Mesenchymal stem cell (in vitro differentiated cells and primary cell): Measurements from ENCODE around the gene MCM5.

ENCODE experiments used
- DNase-seq: peaks from one replicate; pipeline ENCODE4 v3.0.0-alpha.2; 2013
- H2AFZ ChIP-seq: one replicate; pipeline ENCODE4 v1.6.1; 2013; ENCODE audit warnings: low read depth, mild to moderate bottlenecking, control low read depth, inconsistent platforms, low read length, moderate library complexity
- H2AK5ac ChIP-seq: 2 replicates; pipeline ENCODE4 v1.6.1; 2013; ENCODE audit warnings: low read length, moderate library complexity, mild to moderate bottlenecking, inconsistent platforms; ENCODE audit not compliant: severe bottlenecking
- H2BK120ac ChIP-seq: one replicate; pipeline ENCODE4 v1.6.1; 2013; ENCODE audit warnings: low read depth, mild to moderate bottlenecking, inconsistent platforms, low read length, moderate library complexity
- H2BK12ac ChIP-seq, 2 experiments: one replicate each; pipeline ENCODE4 v1.6.1; 2013; ENCODE audit warnings: inconsistent platforms in 2 of 2, low read length in 2 of 2, mild to moderate bottlenecking in 2 of 2, moderate library complexity in 2 of 2, control low read depth in 1 of 2
- H2BK15ac ChIP-seq: one replicate; pipeline ENCODE4 v1.6.1; 2013; ENCODE audit warnings: mild to moderate bottlenecking, low read depth, inconsistent platforms; ENCODE audit not compliant: poor library complexity, severe bottlenecking
- H2BK5ac ChIP-seq: 2 replicates; pipeline ENCODE4 v1.6.1; 2013; ENCODE audit warnings: low read depth, mild to moderate bottlenecking, low read length, control low read depth, inconsistent platforms; ENCODE audit not compliant: poor library complexity, severe bottlenecking
- H3K14ac ChIP-seq, 2 experiments: one replicate each; pipeline ENCODE4 v1.6.1; 2013; ENCODE audit warnings: inconsistent platforms in 2 of 2, low read length in 2 of 2, control low read depth in 1 of 2, mild to moderate bottlenecking in 1 of 2, moderate library complexity in 1 of 2
- H3K18ac ChIP-seq, 2 experiments: one replicate each; pipeline ENCODE4 v1.6.1; 2013; ENCODE audit warnings: inconsistent platforms in 2 of 2, low read length in 2 of 2, control low read depth in 1 of 2, low read depth in 1 of 2, mild to moderate bottlenecking in 1 of 2
- H3K23ac ChIP-seq, 2 experiments: one replicate each; pipeline ENCODE4 v1.6.1; 2013; ENCODE audit warnings: inconsistent platforms in 2 of 2, low read length in 2 of 2, mild to moderate bottlenecking in 2 of 2, moderate library complexity in 2 of 2, control low read depth in 1 of 2
- H3K27ac ChIP-seq: 2 replicates; pipeline ENCODE4 v1.5.1; 2013; ENCODE audit warnings: mild to moderate bottlenecking, moderate library complexity, low read length, control low read depth, inconsistent platforms; ENCODE audit not compliant: poor library complexity, severe bottlenecking
- H3K27me3 ChIP-seq, 2 experiments: 2 replicates each; pipeline versions ENCODE4 v1.6.1 to v1.7.0; 2013; ENCODE audit warnings: low read length in 2 of 2, mild to moderate bottlenecking in 2 of 2, moderate library complexity in 2 of 2, control low read depth in 1 of 2, inconsistent platforms in 1 of 2; ENCODE audit not compliant: control insufficient read depth in 1 of 2, insufficient read depth in 1 of 2
- H3K36me3 ChIP-seq, 2 experiments: 2 replicates each; pipeline versions ENCODE4 v1.6.1 to v1.7.0; 2013; ENCODE audit warnings: low read length in 2 of 2, control low read depth in 1 of 2, inconsistent platforms in 1 of 2, low read depth in 1 of 2, mild to moderate bottlenecking in 1 of 2; ENCODE audit not compliant: insufficient read depth in 2 of 2, control insufficient read depth in 1 of 2
- H3K4ac ChIP-seq, 2 experiments: one replicate each; pipeline ENCODE4 v1.6.1; 2013; ENCODE audit warnings: inconsistent platforms in 2 of 2, low read length in 2 of 2, mild to moderate bottlenecking in 2 of 2, moderate library complexity in 2 of 2, control low read depth in 1 of 2, low read depth in 1 of 2
- H3K4me1 ChIP-seq: 2 replicates; pipeline ENCODE4 v1.6.1; 2013; ENCODE audit warnings: low read depth, low read length, control low read depth; ENCODE audit not compliant: control insufficient read depth, insufficient read depth
- H3K4me2 ChIP-seq: 2 replicates; pipeline ENCODE4 v1.6.1; 2013; ENCODE audit warnings: low read length, mild to moderate bottlenecking, inconsistent platforms; ENCODE audit not compliant: poor library complexity, severe bottlenecking
- H3K4me3 ChIP-seq, 2 experiments: 2 replicates each; pipeline versions ENCODE4 v1.5.1 to v1.7.0; 2013; ENCODE audit warnings: low read length in 2 of 2, mild to moderate bottlenecking in 2 of 2, control low read depth in 1 of 2, low read depth in 1 of 2; ENCODE audit not compliant: insufficient read depth in 1 of 2
- H3K79me1 ChIP-seq: replicated peaks from 2 replicates; pipeline ENCODE4 v1.6.1; 2013; ENCODE audit warnings: mild to moderate bottlenecking, control low read depth, low read length, inconsistent platforms; ENCODE audit not compliant: poor library complexity, severe bottlenecking
- H3K9ac ChIP-seq: 2 replicates; pipeline ENCODE4 v1.7.0; 2013; ENCODE audit warnings: mild to moderate bottlenecking, low read length, moderate library complexity
- H3K9me3 ChIP-seq: 2 replicates; pipeline ENCODE4 v1.7.0; 2013; ENCODE audit warnings: mild to moderate bottlenecking, low read length; ENCODE audit not compliant: control insufficient read depth
- H4K8ac ChIP-seq: one replicate; pipeline ENCODE4 v1.6.1; 2013; ENCODE audit warnings: inconsistent platforms, mild to moderate bottlenecking, low read length, moderate library complexity
- H4K91ac ChIP-seq: one replicate; pipeline ENCODE4 v1.6.1; 2013; ENCODE audit warnings: mild to moderate bottlenecking, low read length, inconsistent platforms
- WGBS: methylation state at CpG from one replicate; pipeline ENCODE4 v1.1.7; 2013; ENCODE audit warnings: mixed read lengths; 5-methylcytosine and 5-hydroxymethylcytosine counted together

MCM5 gene

GRCh38 chr22:35424761-35425160, 24.8 kb downstream of the MCM5 start:
- H2AFZ ChIP-seq: no peak overlapping the region
- H3K4ac ChIP-seq: no peak overlapping the region
- no peak overlapping the region for H2BK120ac ChIP-seq
- no peak overlapping the region for H4K8ac ChIP-seq
- no peak overlapping the region for H3K4me3 ChIP-seq
- H3K79me1 ChIP-seq: no peaks in the 10 kb centered on the region
- no peak overlapping the region for H2BK15ac ChIP-seq
- H4K91ac ChIP-seq: no peak overlapping the region
- no peak overlapping the region for H3K9ac ChIP-seq
- H3K27me3 ChIP-seq: no peaks in the 10 kb centered on the region
- DNase-seq: no peak
- H3K4me2 ChIP-seq: no peak overlapping the region
- H3K18ac ChIP-seq: no peak overlapping the region
- no peak overlapping the region for H2BK12ac ChIP-seq
- 99% methylated on average over 7 of the region's 7 CpGs for WGBS
- H2BK5ac ChIP-seq: no peak overlapping the region
- peaks cover 44 to 47% of the 10 kb centered on the region in 2 experiments for H3K36me3 ChIP-seq
- H3K14ac ChIP-seq: no peak overlapping the region
- no peaks in the 10 kb centered on the region for H3K9me3 ChIP-seq
- H3K23ac ChIP-seq: no peak overlapping the region
- H3K4me1 ChIP-seq: peaks cover 19% of the 10 kb centered on the region
- H3K27ac ChIP-seq: no peak overlapping the region
- no peak overlapping the region for H2AK5ac ChIP-seq

DNA sequence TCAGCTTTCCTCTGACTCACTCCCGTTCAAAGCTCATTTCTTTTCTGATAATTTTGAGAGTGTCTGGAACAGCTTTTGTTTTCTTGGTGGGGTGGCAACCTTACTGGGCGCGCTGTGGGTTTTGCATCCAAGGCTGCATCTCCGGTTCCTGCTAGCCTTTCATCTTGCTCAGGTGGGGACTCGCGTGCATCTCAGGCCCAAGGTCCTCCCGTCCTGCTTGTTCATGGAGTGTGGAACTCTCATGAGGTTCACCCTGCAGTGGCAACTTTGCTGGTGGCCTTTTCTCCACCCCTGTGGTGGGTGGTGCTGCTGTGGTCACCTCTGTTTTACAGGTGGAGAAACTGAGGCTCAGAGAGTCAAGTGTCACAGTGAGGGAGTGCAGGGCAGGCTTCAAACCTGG, 25.6 kb downstream of the MCM5 start:
- Histone ChIP-seq H3K36me3 (peaks cover 38 to 39% of the 10 kb centered on the region in 2 experiments), H3K9ac (no peak overlapping the region), H2BK15ac (no peak overlapping the region), H3K27ac (no peak overlapping the region), H2AK5ac (peak overlapping the region; percentile 50), H3K4ac (no peak overlapping the region), H3K4me2 (no peak overlapping the region), H2BK12ac (no peak overlapping the region), H3K4me1 (peaks cover 19% of the 10 kb centered on the region), H3K18ac (no peak overlapping the region), H2AFZ (no peak overlapping the region), H2BK5ac (no peak overlapping the region), H3K79me1 (no peaks in the 10 kb centered on the region), H3K27me3 (no peaks in the 10 kb centered on the region), H3K14ac (no peak overlapping the region), H3K9me3 (no peaks in the 10 kb centered on the region), H3K4me3 (no peak overlapping the region), H2BK120ac (no peak overlapping the region), H4K91ac (no peak overlapping the region), H4K8ac (peak overlapping the region; percentile 5), H3K23ac (no peak overlapping the region)
- no peak for DNase-seq
- WGBS: 96% methylated on average over 6 of the region's 7 CpGs

DNA sequence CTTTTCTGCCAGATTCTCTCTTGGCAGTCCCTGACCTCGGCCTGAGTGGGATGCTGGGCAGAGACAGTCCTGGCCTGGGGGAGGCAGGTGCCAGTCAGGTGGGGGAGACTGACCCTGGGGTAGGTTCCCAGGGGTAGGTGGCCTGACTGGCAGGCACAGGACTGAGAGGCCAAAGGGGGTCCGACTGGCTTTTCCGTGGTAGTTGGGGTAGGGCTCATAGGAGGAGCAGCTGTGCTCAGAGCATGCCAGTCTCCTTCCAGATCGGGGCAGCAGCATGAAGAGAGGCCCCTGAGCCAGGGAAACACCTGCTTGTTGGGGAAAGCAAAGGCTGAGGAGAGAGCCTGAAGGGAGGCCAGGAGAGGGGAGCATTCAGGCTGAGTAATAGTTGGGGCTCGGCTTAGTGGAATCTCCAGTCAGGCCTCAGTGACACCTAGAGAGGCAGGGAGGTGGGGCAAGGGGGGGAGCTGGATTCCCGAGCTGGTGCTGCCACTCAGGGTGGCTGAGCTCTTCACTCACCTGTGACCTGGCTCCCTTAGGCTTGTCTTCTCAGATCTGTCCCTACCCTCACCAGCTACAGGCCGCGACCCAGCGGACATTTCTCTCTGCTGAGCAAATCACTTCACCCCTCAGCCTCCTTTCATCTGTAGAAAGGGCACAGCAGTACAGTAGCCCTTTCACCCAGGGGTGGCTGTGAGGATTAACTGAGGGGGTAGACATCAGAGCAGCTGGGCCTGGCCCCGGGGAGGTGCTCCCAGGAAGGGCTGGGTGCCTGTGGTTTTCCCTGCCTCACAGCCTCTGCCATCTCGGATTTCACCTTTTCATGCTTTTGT, 26.2 kb downstream of the MCM5 start:
- no peak overlapping the region for H3K4ac ChIP-seq
- H3K18ac ChIP-seq: no peak overlapping the region
- peaks cover 21% of the 10 kb centered on the region for H3K4me1 ChIP-seq
- H4K91ac ChIP-seq: peak overlapping the region; percentile 4
- H2BK12ac ChIP-seq: no peak overlapping the region
- H3K4me2 ChIP-seq: no peak overlapping the region
- H3K79me1 ChIP-seq: no peaks in the 10 kb centered on the region
- H2BK5ac ChIP-seq: no peak overlapping the region
- no peak overlapping the region for H3K4me3 ChIP-seq
- H4K8ac ChIP-seq: peak overlapping the region; percentile 5
- no peak overlapping the region for H2BK120ac ChIP-seq
- H3K9me3 ChIP-seq: no peaks in the 10 kb centered on the region
- no peak overlapping the region for H3K14ac ChIP-seq
- no peak overlapping the region for H2BK15ac ChIP-seq
- no peak for DNase-seq
- no peak overlapping the region for H2AFZ ChIP-seq
- no peak overlapping the region for H3K23ac ChIP-seq
- H2AK5ac ChIP-seq: peak overlapping the region; percentile 50
- H3K9ac ChIP-seq: no peak overlapping the region
- peaks cover 32 to 34% of the 10 kb centered on the region in 2 experiments for H3K36me3 ChIP-seq
- H3K27ac ChIP-seq: peak overlapping the region; percentile 21
- 94% methylated on average over 10 of the region's 11 CpGs for WGBS
- no peaks in the 10 kb centered on the region for H3K27me3 ChIP-seq

GRCh38 chr22:35426801-35427140, 26.8 kb downstream of the MCM5 start:
- no peak for DNase-seq
- H2AK5ac ChIP-seq: no peak overlapping the region
- H3K9me3 ChIP-seq: no peaks in the 10 kb centered on the region
- no peak overlapping the region for H3K4me2 ChIP-seq
- H3K36me3 ChIP-seq: peaks cover 26 to 28% of the 10 kb centered on the region in 2 experiments
- no peak overlapping the region for H3K18ac ChIP-seq
- no peaks in the 10 kb centered on the region for H3K27me3 ChIP-seq
- peak overlapping the region; percentile 34 for H3K27ac ChIP-seq
- no peak overlapping the region for H2BK5ac ChIP-seq
- H3K14ac ChIP-seq: no peak overlapping the region
- no peak overlapping the region for H2BK12ac ChIP-seq
- no peak overlapping the region for H2BK120ac ChIP-seq
- no peak overlapping the region for H2AFZ ChIP-seq
- H3K4ac ChIP-seq: no peak overlapping the region
- H3K9ac ChIP-seq: no peak overlapping the region
- H3K4me3 ChIP-seq: no peak overlapping the region
- H4K8ac ChIP-seq: no peak overlapping the region
- no peaks in the 10 kb centered on the region for H3K79me1 ChIP-seq
- WGBS: 82% methylated on average over 5 of the region's 5 CpGs
- no peak overlapping the region for H4K91ac ChIP-seq
- H3K23ac ChIP-seq: no peak overlapping the region
- H2BK15ac ChIP-seq: no peak overlapping the region
- peaks cover 24% of the 10 kb centered on the region for H3K4me1 ChIP-seq
